ENCODE measurements around the gene SH3BP1.

GRCh38 chr22:37704645-37705044 lies 65.2 kb downstream of the SH3BP1 start:
- TF ChIP-seq CTCF (conservative IDR thresholded peaks at IDR 0.05; ENCODE audit: low read depth in 2 of 2) (no peak), CREB1 (CRISPR knock-in tag; IDR thresholded peaks at IDR 0.05; ENCODE audit: low read depth) (no peak), POLR2AphosphoS5 (IDR thresholded peaks at IDR 0.05; ENCODE audit: low read depth) (no peak), ETS1 (IDR thresholded peaks at IDR 0.05) (no peak), ZNF462 (CRISPR knock-in tag; IDR thresholded peaks at IDR 0.05) (no peak)
- TF ChIP-seq, protein P1, sequence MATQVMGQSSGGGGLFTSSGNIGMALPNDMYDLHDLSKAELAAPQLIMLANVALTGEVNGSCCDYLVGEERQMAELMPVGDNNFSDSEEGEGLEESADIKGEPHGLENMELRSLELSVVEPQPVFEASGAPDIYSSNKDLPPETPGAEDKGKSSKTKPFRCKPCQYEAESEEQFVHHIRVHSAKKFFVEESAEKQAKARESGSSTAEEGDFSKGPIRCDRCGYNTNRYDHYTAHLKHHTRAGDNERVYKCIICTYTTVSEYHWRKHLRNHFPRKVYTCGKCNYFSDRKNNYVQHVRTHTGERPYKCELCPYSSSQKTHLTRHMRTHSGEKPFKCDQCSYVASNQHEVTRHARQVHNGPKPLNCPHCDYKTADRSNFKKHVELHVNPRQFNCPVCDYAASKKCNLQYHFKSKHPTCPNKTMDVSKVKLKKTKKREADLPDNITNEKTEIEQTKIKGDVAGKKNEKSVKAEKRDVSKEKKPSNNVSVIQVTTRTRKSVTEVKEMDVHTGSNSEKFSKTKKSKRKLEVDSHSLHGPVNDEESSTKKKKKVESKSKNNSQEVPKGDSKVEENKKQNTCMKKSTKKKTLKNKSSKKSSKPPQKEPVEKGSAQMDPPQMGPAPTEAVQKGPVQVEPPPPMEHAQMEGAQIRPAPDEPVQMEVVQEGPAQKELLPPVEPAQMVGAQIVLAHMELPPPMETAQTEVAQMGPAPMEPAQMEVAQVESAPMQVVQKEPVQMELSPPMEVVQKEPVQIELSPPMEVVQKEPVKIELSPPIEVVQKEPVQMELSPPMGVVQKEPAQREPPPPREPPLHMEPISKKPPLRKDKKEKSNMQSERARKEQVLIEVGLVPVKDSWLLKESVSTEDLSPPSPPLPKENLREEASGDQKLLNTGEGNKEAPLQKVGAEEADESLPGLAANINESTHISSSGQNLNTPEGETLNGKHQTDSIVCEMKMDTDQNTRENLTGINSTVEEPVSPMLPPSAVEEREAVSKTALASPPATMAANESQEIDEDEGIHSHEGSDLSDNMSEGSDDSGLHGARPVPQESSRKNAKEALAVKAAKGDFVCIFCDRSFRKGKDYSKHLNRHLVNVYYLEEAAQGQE (IDR thresholded peaks at IDR 0.05; ENCODE audit: unreplicated experiment) = no peak

All from GM23338 (cell line).